GM10266 (cell line): Measurements from ENCODE around the gene CDADC1.
A peak's percentile ranks its signal among the peaks of the same experiment; 100 is the strongest.

Experiments
- DNase-seq: peaks from one replicate; pipeline ENCODE4 v3.0.0; 2012; ENCODE audit errors: extremely low spot score
- TF ChIP-seq, protein P1 (sequence below): IDR thresholded peaks from 2 replicates; pipeline ENCODE4 v1.5.1; 2012; ENCODE audit warnings: mild to moderate bottlenecking, low read depth; ENCODE audit not compliant: control insufficient read depth, insufficient read depth; ENCODE audit errors: missing control alignments

Gene CDADC1

DNA sequence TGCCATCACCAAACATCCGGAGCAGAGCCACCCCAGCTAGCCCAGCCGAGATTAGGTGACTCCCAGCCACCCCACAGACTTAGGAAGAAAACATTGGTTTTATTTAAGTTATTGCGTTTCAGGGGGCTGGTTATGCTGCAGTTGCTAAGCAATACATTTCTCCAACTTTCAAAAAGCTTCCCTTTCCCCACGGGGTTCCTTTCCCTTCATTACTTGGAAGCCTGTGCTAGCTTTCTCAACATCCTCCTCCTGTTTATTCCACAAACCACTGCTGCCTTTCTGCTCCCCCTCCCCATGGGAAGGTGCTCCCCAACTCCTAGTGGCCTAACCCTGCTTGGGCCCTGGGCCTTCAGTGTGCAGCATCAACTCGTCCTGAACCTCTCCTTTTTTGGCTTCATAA, 52.6 kb downstream of the CDADC1 start:
- no peak for DNase-seq
- TF ChIP-seq, protein P1, sequence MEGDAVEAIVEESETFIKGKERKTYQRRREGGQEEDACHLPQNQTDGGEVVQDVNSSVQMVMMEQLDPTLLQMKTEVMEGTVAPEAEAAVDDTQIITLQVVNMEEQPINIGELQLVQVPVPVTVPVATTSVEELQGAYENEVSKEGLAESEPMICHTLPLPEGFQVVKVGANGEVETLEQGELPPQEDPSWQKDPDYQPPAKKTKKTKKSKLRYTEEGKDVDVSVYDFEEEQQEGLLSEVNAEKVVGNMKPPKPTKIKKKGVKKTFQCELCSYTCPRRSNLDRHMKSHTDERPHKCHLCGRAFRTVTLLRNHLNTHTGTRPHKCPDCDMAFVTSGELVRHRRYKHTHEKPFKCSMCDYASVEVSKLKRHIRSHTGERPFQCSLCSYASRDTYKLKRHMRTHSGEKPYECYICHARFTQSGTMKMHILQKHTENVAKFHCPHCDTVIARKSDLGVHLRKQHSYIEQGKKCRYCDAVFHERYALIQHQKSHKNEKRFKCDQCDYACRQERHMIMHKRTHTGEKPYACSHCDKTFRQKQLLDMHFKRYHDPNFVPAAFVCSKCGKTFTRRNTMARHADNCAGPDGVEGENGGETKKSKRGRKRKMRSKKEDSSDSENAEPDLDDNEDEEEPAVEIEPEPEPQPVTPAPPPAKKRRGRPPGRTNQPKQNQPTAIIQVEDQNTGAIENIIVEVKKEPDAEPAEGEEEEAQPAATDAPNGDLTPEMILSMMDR = no peak

DNA sequence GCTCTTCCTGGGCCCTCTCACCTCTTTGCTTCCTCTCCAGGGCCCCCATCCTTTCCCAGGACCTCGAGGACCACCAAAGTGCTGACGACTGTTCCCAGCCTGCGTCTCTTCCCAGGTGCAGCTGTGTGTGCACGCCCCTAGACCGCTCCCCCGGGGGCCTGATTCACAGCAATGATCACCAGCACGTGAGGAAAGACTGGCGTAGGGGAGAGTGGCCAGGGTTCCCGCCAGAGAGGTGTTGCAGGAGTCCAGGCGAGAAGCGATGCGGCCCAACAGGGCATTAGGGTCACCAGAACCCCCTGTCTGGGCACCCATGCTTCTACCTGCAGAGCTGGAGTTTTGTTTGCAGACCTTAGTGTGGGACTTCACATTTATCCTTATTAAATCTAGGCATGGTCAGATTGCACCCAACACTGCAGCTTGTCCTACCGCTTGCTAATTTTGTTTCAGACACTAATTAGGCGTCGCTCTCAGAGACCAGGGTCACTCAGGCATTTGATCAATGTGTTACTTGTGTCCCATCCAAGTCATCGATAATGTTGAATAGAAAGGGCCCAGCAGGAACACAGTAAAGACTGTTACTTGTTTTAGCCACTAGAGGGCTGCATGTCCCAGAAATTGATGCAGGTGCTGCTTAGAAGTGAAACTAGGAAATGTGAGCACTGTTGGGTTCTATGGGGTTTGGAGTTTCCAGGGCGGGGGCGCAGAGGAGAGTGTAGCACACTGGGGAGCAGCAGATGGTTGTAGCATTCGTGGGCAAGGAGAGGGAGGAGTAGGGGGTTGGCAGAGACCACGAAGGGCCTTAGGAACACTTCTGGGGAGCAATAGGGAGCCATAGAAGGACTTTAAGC, 53.2 kb downstream of the CDADC1 start:
- peak; percentile 80 for DNase-seq
- TF ChIP-seq, protein P1 = peak; percentile 82

DNA sequence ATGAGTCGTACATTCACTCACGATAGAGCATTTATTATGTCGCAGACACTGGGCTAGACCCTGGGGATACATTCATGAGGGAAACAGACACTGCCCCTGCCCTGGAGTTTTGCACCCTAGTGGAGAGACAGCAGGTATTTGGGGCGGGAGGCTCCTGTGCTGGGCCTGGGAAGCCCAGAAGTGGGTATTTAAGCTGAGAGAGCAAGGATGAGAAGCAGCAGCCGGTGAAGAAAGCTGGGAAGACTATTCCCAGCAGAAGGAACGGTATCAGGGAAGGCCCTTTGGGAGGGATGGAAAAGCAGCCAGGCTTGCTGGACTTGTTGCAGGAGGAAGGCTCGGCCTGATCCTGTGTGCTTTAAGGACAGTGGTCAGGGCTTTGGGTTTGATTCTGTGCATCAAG, 54.5 kb downstream of the CDADC1 start:
- DNase-seq = no peak
- TF ChIP-seq, protein P1 = no peak

DNA sequence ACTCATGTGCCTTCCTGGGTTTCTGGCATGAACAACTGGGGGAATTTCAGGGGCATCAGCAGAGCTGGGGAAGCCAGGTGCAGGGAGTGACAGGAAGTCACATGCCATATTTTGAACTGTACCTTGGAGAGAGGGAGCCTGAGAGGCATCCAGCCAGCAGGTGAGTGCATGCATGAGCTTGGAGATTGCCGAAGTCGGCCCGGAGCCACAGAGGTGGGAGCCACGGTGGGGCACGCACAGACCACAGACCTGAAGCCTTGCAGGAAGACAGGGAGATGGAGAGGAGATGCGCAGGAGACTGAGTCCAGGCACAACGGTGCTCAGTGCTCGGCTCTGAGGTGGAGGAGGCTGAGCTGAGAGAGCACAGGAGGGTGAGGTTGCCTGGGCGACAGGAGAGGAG, 55.1 kb downstream of the CDADC1 start:
- TF ChIP-seq, protein P1 = no peak
- no peak for DNase-seq

DNA sequence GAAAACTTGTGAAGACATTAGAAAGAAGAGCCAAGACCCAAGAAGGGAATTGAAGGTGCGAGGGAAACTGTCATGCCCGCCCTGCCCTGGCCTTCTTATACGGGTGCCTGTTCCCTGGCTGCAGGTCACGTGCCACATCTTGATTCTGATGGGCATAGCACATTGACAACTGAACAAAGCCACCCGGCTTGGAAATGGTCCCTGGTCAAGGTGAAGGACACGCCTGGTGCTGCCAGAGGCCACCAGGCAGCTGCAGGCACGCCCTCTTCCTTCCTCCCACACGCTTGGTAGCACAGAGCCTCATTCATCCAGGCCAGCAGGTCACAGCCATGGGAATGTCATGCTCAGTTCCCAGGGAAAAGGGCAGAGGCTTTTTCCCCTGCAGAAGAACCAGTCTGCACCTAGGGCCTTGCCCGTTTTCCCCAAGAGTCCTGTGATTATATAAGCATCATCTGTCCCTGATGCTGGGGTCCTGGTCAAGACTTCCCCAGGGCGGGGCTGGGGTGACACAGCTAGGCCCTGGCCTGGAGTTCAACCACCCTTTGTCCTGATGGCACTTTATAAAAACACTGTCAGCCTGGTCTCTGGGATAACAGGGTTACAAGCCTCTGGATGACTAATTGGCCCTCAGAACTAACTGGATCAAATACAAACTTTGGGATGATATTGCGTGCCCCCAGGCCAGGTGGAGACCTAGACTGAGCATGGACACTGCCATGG, 56.0 kb downstream of the CDADC1 start:
- no peak for DNase-seq
- TF ChIP-seq, protein P1 = no peak

DNA sequence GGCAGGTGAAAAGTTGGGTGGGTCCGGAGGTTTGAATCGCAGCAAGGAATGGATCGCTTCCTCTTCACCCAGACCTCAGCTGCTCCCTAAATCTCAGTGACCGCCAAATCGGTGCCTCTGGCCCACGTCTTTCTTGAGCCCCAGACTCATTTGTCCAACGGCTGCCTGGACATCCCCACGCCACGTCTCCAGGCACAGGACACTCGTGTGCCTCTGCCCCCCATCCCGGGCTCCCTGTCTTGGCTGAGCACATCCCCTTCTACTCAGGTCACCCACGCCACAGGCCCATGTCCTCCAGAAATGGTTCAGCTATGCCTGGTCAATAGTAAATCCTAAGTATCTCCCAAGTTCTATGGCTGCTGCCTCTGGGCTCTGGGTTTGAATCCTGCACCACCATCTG, 56.6 kb downstream of the CDADC1 start:
- TF ChIP-seq, protein P1 = no peak
- DNase-seq = no peak
